ENCODE measurements around the gene C17orf100.

Gene C17orf100

GRCh38 chr17:6639014-6639585 lies 12.5 kb upstream of the C17orf100 start:
- peaks cover 0 to 53% (median 31%) of the 10 kb centered on the region in 11 experiments; a peak in 14 of 22 replicates for H4K20me1 ChIP-seq
- H3K9ac ChIP-seq = peak overlapping the region; percentile 78 to 92 (median 90)
- no peak for TF ChIP-seq Cebpa-rat (IDR thresholded peaks at IDR 0.05)
- no peaks in the 10 kb centered on the region for H3K9me3 ChIP-seq (replicated peaks in 1 of 11)
- H3K4me2 ChIP-seq = peak overlapping the region; percentile 94 to 100 (median 97)
- peak overlapping the region; percentile 72 to 97 (median 92) for H3K4me3 ChIP-seq
- H3K36me3 ChIP-seq = peaks cover 24 to 44% (median 35%) of the 10 kb centered on the region in 11 experiments
- H3K4me1 ChIP-seq = peaks cover 35 to 44% (median 38%) of the 10 kb centered on the region in 10 experiments
- no peaks in the 10 kb centered on the region for H3K27me3 ChIP-seq
- H3K27ac ChIP-seq = peak overlapping the region; percentile 73 to 92 (median 88); a peak in 21 of 22 replicates

GRCh38 chr17:6639586-6640535 lies 11.7 kb upstream of the C17orf100 start:
- Histone ChIP-seq H3K27ac (peak overlapping the region; percentile 73 to 92 (median 88)), H3K4me3 (peak overlapping the region; percentile 72 to 97 (median 92)), H3K36me3 (peaks cover 24 to 44% (median 35%) of the 10 kb centered on the region in 11 experiments), H4K20me1 (peaks cover 0 to 59% (median 38%) of the 10 kb centered on the region in 11 experiments; a peak in 14 of 22 replicates), H3K4me1 (peaks cover 35 to 44% (median 38%) of the 10 kb centered on the region in 10 experiments), H3K27me3 (no peaks in the 10 kb centered on the region), H3K4me2 (peak overlapping the region; percentile 94 to 100 (median 97)), H3K9me3 (replicated peaks in 1 of 11) (no peaks in the 10 kb centered on the region), H3K9ac (peak overlapping the region; percentile 78 to 92 (median 90))
- no peak for TF ChIP-seq Cebpa-rat (IDR thresholded peaks at IDR 0.05)

- Histone ChIP-seq H3K9me3 (replicated peaks in 1 of 11) (no peaks in the 10 kb centered on the region), H3K9ac (peak within 1 kb of the TSS; percentile 78 to 92 (median 90)), H4K20me1 (peaks cover 6 to 65% (median 43%) of the 10 kb centered on the region in 11 experiments; a peak in 16 of 22 replicates), H3K27me3 (no peaks in the 10 kb centered on the region), H3K4me3 (peak within 1 kb of the TSS; percentile 72 to 97 (median 92)), H3K27ac (peak within 1 kb of the TSS; percentile 73 to 92 (median 88)), H3K4me1 (peaks cover 35 to 44% (median 38%) of the 10 kb centered on the region in 10 experiments), H3K36me3 (peaks cover 29 to 46% (median 34%) of the 10 kb centered on the region in 11 experiments), H3K4me2 (peak within 1 kb of the TSS; percentile 94 to 100 (median 97))
- no peak for TF ChIP-seq Cebpa-rat (IDR thresholded peaks at IDR 0.05)
Observed at GRCh38 chr17:6640536-6641246, 10.9 kb upstream of the C17orf100 start, which contains the start of the genes KIAA0753 and TXNDC17. TSS of gene KIAA0753 (minus strand) at chr17:6640711. CDS start at chr17:6635103, 5,608 bp downstream. TSS of gene TXNDC17 (plus strand) at chr17:6641060. CDS start at chr17:6641083, 23 bp downstream.

- H3K9ac ChIP-seq = peak overlapping the region; percentile 78 to 92 (median 90)
- H3K4me3 ChIP-seq = peak overlapping the region; percentile 72 to 97 (median 92)
- H3K27ac ChIP-seq = peak overlapping the region; percentile 73 to 92 (median 88)
- H4K20me1 ChIP-seq = peaks cover 6 to 68% (median 45%) of the 10 kb centered on the region in 11 experiments; a peak in 17 of 22 replicates
- H3K9me3 ChIP-seq (replicated peaks in 1 of 11) = no peaks in the 10 kb centered on the region
- H3K27me3 ChIP-seq = no peaks in the 10 kb centered on the region
- H3K4me2 ChIP-seq = peak overlapping the region; percentile 85 to 99 (median 96)
- no peak for TF ChIP-seq Cebpa-rat (IDR thresholded peaks at IDR 0.05)
- H3K4me1 ChIP-seq = peaks cover 35 to 44% (median 38%) of the 10 kb centered on the region in 10 experiments
- peaks cover 32 to 50% (median 39%) of the 10 kb centered on the region in 11 experiments for H3K36me3 ChIP-seq
Observed at GRCh38 chr17:6641247-6641863, 10.2 kb upstream of the C17orf100 start.

GRCh38 chr17:6642592-6642991 lies 9.0 kb upstream of the C17orf100 start:
- H3K4me3 ChIP-seq = peak overlapping the region in 6 of 10 experiments; percentile 84 to 95 (median 92); a peak in 5 of 20 replicates

GRCh38 chr17:6643451-6644125 lies 8.0 kb upstream of the C17orf100 start:
- peaks cover 38 to 70% (median 53%) of the 10 kb centered on the region in 11 experiments for H3K36me3 ChIP-seq
- no peak for TF ChIP-seq Cebpa-rat (IDR thresholded peaks at IDR 0.05)
- peaks cover 25 to 41% (median 32%) of the 10 kb centered on the region in 10 experiments for H3K4me1 ChIP-seq
- H3K27ac ChIP-seq = no peak overlapping the region
- peaks cover 25 to 76% (median 49%) of the 10 kb centered on the region in 11 experiments; a peak in 18 of 22 replicates for H4K20me1 ChIP-seq
- no peak overlapping the region for H3K9ac ChIP-seq
- no peaks in the 10 kb centered on the region for H3K9me3 ChIP-seq (replicated peaks in 1 of 11)
- no peak overlapping the region for H3K4me3 ChIP-seq
- 0 out of 22 replicates have a peak overlapping the region, but pooled peaks of 1 of the 11 experiments have one; percentile 96 for H3K4me2 ChIP-seq
- no peaks in the 10 kb centered on the region for H3K27me3 ChIP-seq

More at GRCh38 chr17:6642592-6642991, 9.0 kb upstream of the C17orf100 start:
- Histone ChIP-seq H3K9ac (peak overlapping the region in 1 of 11 experiments; percentile 91; a peak in 2 of 22 replicates), H3K27me3 (no peaks in the 10 kb centered on the region), H3K9me3 (replicated peaks in 1 of 11) (no peaks in the 10 kb centered on the region), H4K20me1 (peaks cover 16 to 71% (median 45%) of the 10 kb centered on the region in 11 experiments; a peak in 17 of 22 replicates), H3K36me3 (peaks cover 38 to 60% (median 49%) of the 10 kb centered on the region in 11 experiments), H3K4me2 (peak overlapping the region; percentile 85 to 99 (median 96); a peak in 21 of 22 replicates), H3K4me1 (peaks cover 35 to 43% (median 38%) of the 10 kb centered on the region in 10 experiments), H3K27ac (no peak overlapping the region)
- TF ChIP-seq Cebpa-rat (IDR thresholded peaks at IDR 0.05) = peak in 4 of 11 experiments; percentile 36 to 69 (median 50); a peak in 4 of 22 replicates

GRCh38 chr17:6648181-6648580 lies 3.4 kb upstream of the C17orf100 start:
- peak overlapping the region in 3 of 11 experiments; percentile 4 to 64 (median 50); a peak in 4 of 22 replicates for H3K4me2 ChIP-seq
- no peak overlapping the region for H3K4me3 ChIP-seq

More at GRCh38 chr17:6648181-6648580, 3.4 kb upstream of the C17orf100 start:
- Histone ChIP-seq H3K27me3 (peaks cover 2 to 14% (median 13%) of the 10 kb centered on the region in 11 experiments; a peak in 21 of 22 replicates), H3K36me3 (peaks cover 40 to 68% (median 55%) of the 10 kb centered on the region in 11 experiments), H3K9ac (no peak overlapping the region), H4K20me1 (peaks cover 25 to 69% (median 42%) of the 10 kb centered on the region in 11 experiments; a peak in 18 of 22 replicates), H3K27ac (no peak overlapping the region), H3K4me1 (peaks cover 26 to 45% (median 31%) of the 10 kb centered on the region in 10 experiments), H3K9me3 (replicated peaks in 1 of 11) (no peaks in the 10 kb centered on the region)
- TF ChIP-seq Cebpa-rat (IDR thresholded peaks at IDR 0.05) = no peak
